H1 (cell line): ENCODE data around the gene BET1L. TPM values are rescaled to one million over a fixed set of nuclear protein-coding genes. Genes with fewer than 3 reads are reported as not detected.
A peak's percentile ranks its signal among the peaks of the same experiment; 100 is the strongest.

Source experiments
- ASH2L ChIP-seq: fragments of 200-600, 300-600 bp; sonication (generic); IDR thresholded peaks from one replicate; pipeline ENCODE4 v1.7.1; 2017; ENCODE audit warnings: low read length
- POLR2A ChIP-seq, 2 experiments: IDR thresholded peaks; 1 replicate in 1 of 2; 2 replicates in 1 of 2; pipeline ENCODE4 v1.6.1; 2011; ENCODE audit warnings: low read depth in 2 of 2, low read length in 2 of 2, mild to moderate bottlenecking in 2 of 2; ENCODE audit errors: control extremely low read depth in 1 of 2
- POLR2AphosphoS5 ChIP-seq: IDR thresholded peaks from 2 replicates; pipeline ENCODE4 v1.6.1; 2011; ENCODE audit warnings: low read depth, low read length
- TEAD4 ChIP-seq: IDR thresholded peaks from 2 replicates; pipeline ENCODE4 v1.6.1; 2012; ENCODE audit warnings: low read depth, low read length, inconsistent platforms, mixed read lengths
- polyA plus RNA-seq, 7 experiments: library from polyadenylated mRNA; depleted of rRNA in 3 of 7; stranded (reverse) in 5 of 7; unstranded in 2 of 7; fragments of >200 nt in 5 of 7; fragments of 200-250 nt in 2 of 7; gene quantifications; 1 replicate in 5 of 7; 2 replicates in 1 of 7; 4 replicates in 1 of 7; pipeline versions ENCODE4 v1.2.1 to v1.2.3, GENCODE V29; 2011 to 2013; ENCODE audit warnings: missing spikeins in 2 of 7, mixed read lengths in 2 of 7
- total RNA-seq: library from RNA; stranded (reverse); fragmentation: NEBNext Ultra II Directional; extraction: Animal tissue kit (Norgen Biotek cat#: 25700); gene quantifications from 2 replicates; pipeline ENCODE4 v1.2.1, GENCODE V29; 2021

The BET1L gene
- total and polyA plus RNA-seq, 2 of the 8 experiments (the other 6 are each of a cell fraction or from before 2014, with no cell fraction given), result 40.2 to 61.9 TPM

GRCh38 chr11:208181-208916 is 1.1 kb upstream of the BET1L start (continued):
- TF ChIP-seq TEAD4 (no peak), ASH2L (peak; percentile 23), POLR2A (IDR thresholded peaks at IDR 0.05; ENCODE audit: control extremely low read depth in 1 of 2, low read depth in 2 of 2, low read length in 2 of 2) (peak in 1 of 2 experiments; percentile 45; a peak in 2 of 3 replicates), POLR2AphosphoS5 (peak; percentile 27; the same call in 1 of the 2 replicates)
